SK-N-SH (cell line): ENCODE measurements around the gene CLASP2. TPM values are rescaled to one million over a fixed set of nuclear protein-coding genes. Genes with fewer than 3 reads are reported as not detected.

ENCODE experiments used
- CTCF ChIA-PET: fragments of 300-600, 350-600 bp; formaldehyde crosslinking; extraction: SDS; loops from one replicate; lab custom pipeline; 2021; lab: Yijun Ruan, JAX
- POLR2A ChIA-PET: fragments of 350-600 bp; sonication (Branson Sonifier 250); formaldehyde crosslinking; extraction: SDS; loops from one replicate; lab custom pipeline; 2020; ENCODE audit warnings: antibody characterized with exemption, inconsistent platforms; lab: Yijun Ruan, JAX
- DNase-seq: peaks from one replicate; pipeline ENCODE4 v3.0.0; 2012
- H2AFZ ChIP-seq: fragments of 200-600 bp; sonication (generic); 2 replicates; pipeline ENCODE4 v1.8.1; 2016; ENCODE audit warnings: antibody characterized with exemption, mild to moderate bottlenecking, low read depth
- H3F3A ChIP-seq: fragments of 200-600 bp; sonication (generic); replicated peaks from 2 replicates; pipeline ENCODE3; 2016; ENCODE audit warnings: antibody characterized with exemption, mild to moderate bottlenecking; ENCODE audit not compliant: insufficient read depth
- H3K27ac ChIP-seq, 2 experiments: fragments of 200-500 bp in 1 of 2; fragments of 200-600 bp in 1 of 2; sonication (Bioruptor generic) in 1 of 2; sonication (generic), shearing (Covaris generic) in 1 of 2; 2 replicates each; pipeline versions ENCODE4 v1.5.1 to v1.6.1; 2014 to 2016; ENCODE audit warnings: low read depth in 2 of 2, inconsistent platforms in 1 of 2, low read length in 1 of 2, mild to moderate bottlenecking in 1 of 2, mixed read lengths in 1 of 2
- H3K27me3 ChIP-seq: fragments of 200-600 bp; sonication (generic), shearing (Covaris generic); 2 replicates; pipeline ENCODE4 v1.6.1; 2016; ENCODE audit warnings: mixed run types; ENCODE audit not compliant: insufficient read depth
- H3K36me3 ChIP-seq, 2 experiments: fragments of 200-500 bp in 1 of 2; fragments of 200-600 bp in 1 of 2; sonication (Bioruptor generic) in 1 of 2; sonication (generic) in 1 of 2; replicated peaks in 1 of 2; 2 replicates each; pipeline versions ENCODE3 to v1.5.1; 2014 to 2016; ENCODE audit warnings: low read length in 1 of 2, mild to moderate bottlenecking in 1 of 2; ENCODE audit not compliant: insufficient read depth in 2 of 2, control insufficient read depth in 1 of 2
- H3K4me1 ChIP-seq, 2 experiments: fragments of 200-500 bp in 1 of 2; fragments of 200-600 bp in 1 of 2; sonication (Bioruptor generic) in 1 of 2; sonication (generic), shearing (Covaris generic) in 1 of 2; 2 replicates each; pipeline versions ENCODE4 v1.5.1 to v1.6.1; 2014 to 2016; ENCODE audit warnings: low read depth in 1 of 2, low read length in 1 of 2, mixed run types in 1 of 2; ENCODE audit not compliant: insufficient read depth in 2 of 2, control insufficient read depth in 1 of 2
- H3K4me2 ChIP-seq: fragments of 200-600 bp; sonication (generic), shearing (Covaris generic); 2 replicates; pipeline ENCODE4 v1.6.1; 2017; ENCODE audit warnings: mixed run types
- H3K4me3 ChIP-seq, 2 experiments: fragments of 200-500 bp in 1 of 2; fragments of 200-600 bp in 1 of 2; sonication (Bioruptor generic) in 1 of 2; sonication (generic), shearing (Covaris generic) in 1 of 2; 2 replicates each; pipeline versions ENCODE4 v1.5.1 to v1.8.1; 2014 to 2016; ENCODE audit warnings: low read depth in 2 of 2, inconsistent platforms in 1 of 2, low read length in 1 of 2, mild to moderate bottlenecking in 1 of 2, mixed read lengths in 1 of 2, moderate library complexity in 1 of 2
- H3K79me2 ChIP-seq: fragments of 200-600 bp; sonication (generic); 2 replicates; pipeline ENCODE4 v1.8.1; 2017; ENCODE audit warnings: mild to moderate bottlenecking; ENCODE audit not compliant: insufficient read depth
- H3K9ac ChIP-seq: fragments of 200-600 bp; sonication (generic); 2 replicates; pipeline ENCODE4 v1.6.1; 2017; ENCODE audit warnings: mixed run types
- H3K9me2 ChIP-seq: fragments of 200-600 bp; sonication (generic); 2 replicates; pipeline ENCODE4 v1.6.1; 2017; ENCODE audit warnings: mixed run types
- H3K9me3 ChIP-seq: fragments of 200-600 bp; sonication (generic); 2 replicates; pipeline ENCODE4 v1.6.1; 2017; ENCODE audit warnings: mixed run types, mild to moderate bottlenecking, moderate library complexity
- H4K20me1 ChIP-seq: fragments of 200-600 bp; sonication (generic); 2 replicates; pipeline ENCODE4 v1.6.1; 2017; ENCODE audit warnings: mild to moderate bottlenecking, mixed run types; ENCODE audit not compliant: insufficient read depth
- CHD2 ChIP-seq: fragments of 150-350 bp; IDR thresholded peaks from 2 replicates; pipeline ENCODE4 v1.6.1; 2018; ENCODE audit warnings: low read length; ENCODE audit not compliant: partially characterized antibody
- EP300 ChIP-seq, 2 experiments: IDR thresholded peaks; 2 replicates each; pipeline versions ENCODE4 v1.4.0 to v1.6.1; 2012; ENCODE audit warnings: borderline replicate concordance in 1 of 2, low read depth in 1 of 2, low read length in 1 of 2
- EZH2phosphoT487 ChIP-seq: fragments of 200-600 bp; sonication (generic); IDR thresholded peaks from 2 replicates; pipeline ENCODE4 v1.6.1; 2017; ENCODE audit warnings: low read depth, mixed run types, mild to moderate bottlenecking, antibody characterized with exemption, moderate library complexity, borderline replicate concordance
- GABPA ChIP-seq: IDR thresholded peaks from 2 replicates; pipeline ENCODE4 v1.4.0; 2012; ENCODE audit warnings: low read depth, mild to moderate bottlenecking
- MEF2A ChIP-seq: IDR thresholded peaks from 2 replicates; pipeline ENCODE4 v1.4.0; 2012; ENCODE audit warnings: low read depth, borderline replicate concordance
- NFIC ChIP-seq: IDR thresholded peaks from 2 replicates; pipeline ENCODE4 v1.4.0; 2012; ENCODE audit warnings: borderline replicate concordance
- POLR2AphosphoS5 ChIP-seq: IDR thresholded peaks from 2 replicates; pipeline ENCODE4 v1.6.1; 2012; ENCODE audit warnings: low read depth, low read length
- RXRA ChIP-seq: IDR thresholded peaks from 2 replicates; pipeline ENCODE4 v1.4.0; 2012; ENCODE audit warnings: low read depth, mild to moderate bottlenecking, borderline replicate concordance
- SMC3 ChIP-seq: IDR thresholded peaks from 2 replicates; pipeline ENCODE4 v1.6.1; 2012; ENCODE audit warnings: low read depth, low read length, improper control_type of control experiment
- TEAD4 ChIP-seq: IDR thresholded peaks from 2 replicates; pipeline ENCODE4 v1.4.0; 2012; ENCODE audit warnings: mild to moderate bottlenecking, borderline replicate concordance; ENCODE audit not compliant: insufficient read depth
- WGBS: methylation state at CpG from one replicate; pipeline ENCODE4 v1.1.6; 2017; ENCODE audit warnings: low lambda C conversion rate; 5-methylcytosine and 5-hydroxymethylcytosine counted together
- polyA plus RNA-seq, 3 experiments: library from polyadenylated mRNA; depleted of rRNA; stranded (reverse); fragments of >200 nt; gene quantifications; 2 replicates each; pipeline ENCODE4 v1.2.3, GENCODE V29; 2012
- TF ChIP-seq, protein P1 (sequence below): IDR thresholded peaks from 2 replicates; pipeline ENCODE4; 2012
- TF ChIP-seq, protein P2 (sequence below): IDR thresholded peaks from 2 replicates; pipeline ENCODE4 v1.6.1; 2012; ENCODE audit warnings: mild to moderate bottlenecking, low read depth, low read length, moderate library complexity

Gene CLASP2
- polyA plus RNA-seq, 1 of the 3 experiments (the other 2 are of a cell fraction), result 13.2 TPM

DNA sequence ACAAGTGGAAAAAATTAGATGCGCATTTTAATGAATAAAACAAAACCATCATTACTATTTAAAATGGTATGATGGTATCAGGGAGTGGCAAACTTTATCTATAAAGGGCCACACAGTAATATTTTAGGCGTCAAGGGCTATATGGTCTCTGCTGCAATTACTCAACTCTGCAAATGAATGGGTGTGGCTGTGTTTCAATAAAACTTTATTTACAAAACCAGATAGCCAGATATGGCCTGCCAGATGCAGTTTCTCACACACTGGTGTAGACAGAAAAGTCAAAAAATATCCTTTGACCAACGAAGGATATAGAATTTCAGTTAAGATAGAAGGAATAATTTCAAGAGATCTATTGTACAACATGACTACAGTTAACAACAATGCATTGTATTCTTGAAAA, 83.8 kb downstream of the CLASP2 start (continued):
- TF ChIP-seq, protein P1, sequence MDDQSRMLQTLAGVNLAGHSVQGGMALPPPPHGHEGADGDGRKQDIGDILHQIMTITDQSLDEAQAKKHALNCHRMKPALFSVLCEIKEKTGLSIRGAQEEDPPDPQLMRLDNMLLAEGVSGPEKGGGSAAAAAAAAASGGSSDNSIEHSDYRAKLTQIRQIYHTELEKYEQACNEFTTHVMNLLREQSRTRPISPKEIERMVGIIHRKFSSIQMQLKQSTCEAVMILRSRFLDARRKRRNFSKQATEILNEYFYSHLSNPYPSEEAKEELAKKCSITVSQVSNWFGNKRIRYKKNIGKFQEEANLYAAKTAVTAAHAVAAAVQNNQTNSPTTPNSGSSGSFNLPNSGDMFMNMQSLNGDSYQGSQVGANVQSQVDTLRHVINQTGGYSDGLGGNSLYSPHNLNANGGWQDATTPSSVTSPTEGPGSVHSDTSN, result no peak
- TF ChIP-seq EZH2phosphoT487, result no peak
- TF ChIP-seq GABPA, result no peak
- no peak for TF ChIP-seq TEAD4
- no peak for TF ChIP-seq NFIC
- TF ChIP-seq RXRA, result no peak
- no peak for TF ChIP-seq CHD2
- TF ChIP-seq, protein P2, sequence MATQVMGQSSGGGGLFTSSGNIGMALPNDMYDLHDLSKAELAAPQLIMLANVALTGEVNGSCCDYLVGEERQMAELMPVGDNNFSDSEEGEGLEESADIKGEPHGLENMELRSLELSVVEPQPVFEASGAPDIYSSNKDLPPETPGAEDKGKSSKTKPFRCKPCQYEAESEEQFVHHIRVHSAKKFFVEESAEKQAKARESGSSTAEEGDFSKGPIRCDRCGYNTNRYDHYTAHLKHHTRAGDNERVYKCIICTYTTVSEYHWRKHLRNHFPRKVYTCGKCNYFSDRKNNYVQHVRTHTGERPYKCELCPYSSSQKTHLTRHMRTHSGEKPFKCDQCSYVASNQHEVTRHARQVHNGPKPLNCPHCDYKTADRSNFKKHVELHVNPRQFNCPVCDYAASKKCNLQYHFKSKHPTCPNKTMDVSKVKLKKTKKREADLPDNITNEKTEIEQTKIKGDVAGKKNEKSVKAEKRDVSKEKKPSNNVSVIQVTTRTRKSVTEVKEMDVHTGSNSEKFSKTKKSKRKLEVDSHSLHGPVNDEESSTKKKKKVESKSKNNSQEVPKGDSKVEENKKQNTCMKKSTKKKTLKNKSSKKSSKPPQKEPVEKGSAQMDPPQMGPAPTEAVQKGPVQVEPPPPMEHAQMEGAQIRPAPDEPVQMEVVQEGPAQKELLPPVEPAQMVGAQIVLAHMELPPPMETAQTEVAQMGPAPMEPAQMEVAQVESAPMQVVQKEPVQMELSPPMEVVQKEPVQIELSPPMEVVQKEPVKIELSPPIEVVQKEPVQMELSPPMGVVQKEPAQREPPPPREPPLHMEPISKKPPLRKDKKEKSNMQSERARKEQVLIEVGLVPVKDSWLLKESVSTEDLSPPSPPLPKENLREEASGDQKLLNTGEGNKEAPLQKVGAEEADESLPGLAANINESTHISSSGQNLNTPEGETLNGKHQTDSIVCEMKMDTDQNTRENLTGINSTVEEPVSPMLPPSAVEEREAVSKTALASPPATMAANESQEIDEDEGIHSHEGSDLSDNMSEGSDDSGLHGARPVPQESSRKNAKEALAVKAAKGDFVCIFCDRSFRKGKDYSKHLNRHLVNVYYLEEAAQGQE, result no peak
- TF ChIP-seq MEF2A, result no peak
- no peak for TF ChIP-seq EP300 (IDR thresholded peaks at IDR 0.05; ENCODE audit: borderline replicate concordance in 1 of 2, low read depth in 1 of 2, low read length in 1 of 2)
- TF ChIP-seq, all 33 proteins: peak for 0

DNA sequence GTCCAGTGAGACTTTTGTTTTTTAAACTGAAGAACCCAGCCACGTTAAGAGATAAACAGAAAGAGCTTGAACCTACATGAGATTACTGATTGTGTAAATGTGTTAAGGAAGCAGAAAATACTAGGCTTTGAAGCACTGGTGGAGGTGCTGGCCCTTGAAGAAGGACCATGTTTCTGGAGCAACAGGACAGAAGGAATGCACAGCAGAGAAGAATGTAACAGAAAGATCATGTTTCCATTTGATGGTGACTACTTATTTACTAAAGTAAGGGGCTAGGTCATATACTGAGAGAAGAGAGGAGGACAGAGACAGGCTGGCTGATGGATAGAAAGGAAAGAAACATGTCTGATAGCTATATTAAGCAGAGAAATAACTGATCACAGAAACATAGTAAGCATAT, 88.8 kb downstream of the CLASP2 start:
- Histone ChIP-seq H3K9me3 (no peaks in the 10 kb centered on the region), H3K36me3 (peaks cover 23 to 50% of the 10 kb centered on the region in 2 experiments), H3F3A (peaks cover 9% of the 10 kb centered on the region), H3K27me3 (no peaks in the 10 kb centered on the region), H3K9me2 (no peaks in the 10 kb centered on the region), H4K20me1 (no peaks in the 10 kb centered on the region), H3K9ac (no peak overlapping the region), H3K27ac (no peak overlapping the region), H3K79me2 (no peaks in the 10 kb centered on the region), H3K4me3 (no peak overlapping the region), H3K4me1 (no peaks in the 10 kb centered on the region), H3K4me2 (no peak overlapping the region), H2AFZ (no peak overlapping the region)
- CTCF ChIA-PET, result interaction anchor here (0.7 to 1.4 kb wide), 2 partner anchors 9 to 158 kb away, joined by 3 to 4 read pairs; no protein-coding TSS in a partner anchor
- no peak for TF ChIP-seq NFIC
- no peak for TF ChIP-seq POLR2AphosphoS5
- TF ChIP-seq SMC3, result no peak
- 100% methylated on average over 1 of the region's 1 CpG for WGBS
- POLR2A ChIA-PET, result no interaction called here
- no peak for DNase-seq
